HUES6 (cell line): ENCODE data around the gene PLA2G4C.

Experiments
- H3K27ac ChIP-seq: 2 replicates; pipeline ENCODE4 v1.7.0; 2013; ENCODE audit warnings: low read depth, mild to moderate bottlenecking, low read length, inconsistent platforms
- H3K27me3 ChIP-seq: 2 replicates; pipeline ENCODE4 v1.6.1; 2013; ENCODE audit warnings: low read length; ENCODE audit not compliant: control insufficient read depth, insufficient read depth
- H3K36me3 ChIP-seq: 2 replicates; pipeline ENCODE4 v1.6.1; 2013; ENCODE audit warnings: low read length; ENCODE audit not compliant: control insufficient read depth, insufficient read depth
- H3K4me1 ChIP-seq: 2 replicates; pipeline ENCODE4 v1.6.1; 2013; ENCODE audit warnings: low read length; ENCODE audit not compliant: control insufficient read depth, insufficient read depth
- H3K4me3 ChIP-seq: 2 replicates; pipeline ENCODE4 v1.5.1; 2013; ENCODE audit warnings: low read depth, low read length
- H3K9ac ChIP-seq: one replicate; pipeline ENCODE4 v1.6.1; 2013; ENCODE audit warnings: mild to moderate bottlenecking, low read length
- H3K9me3 ChIP-seq: 2 replicates; pipeline ENCODE4 v1.6.1; 2013; ENCODE audit warnings: low read depth, low read length; ENCODE audit not compliant: control insufficient read depth, insufficient read depth

PLA2G4C gene

DNA sequence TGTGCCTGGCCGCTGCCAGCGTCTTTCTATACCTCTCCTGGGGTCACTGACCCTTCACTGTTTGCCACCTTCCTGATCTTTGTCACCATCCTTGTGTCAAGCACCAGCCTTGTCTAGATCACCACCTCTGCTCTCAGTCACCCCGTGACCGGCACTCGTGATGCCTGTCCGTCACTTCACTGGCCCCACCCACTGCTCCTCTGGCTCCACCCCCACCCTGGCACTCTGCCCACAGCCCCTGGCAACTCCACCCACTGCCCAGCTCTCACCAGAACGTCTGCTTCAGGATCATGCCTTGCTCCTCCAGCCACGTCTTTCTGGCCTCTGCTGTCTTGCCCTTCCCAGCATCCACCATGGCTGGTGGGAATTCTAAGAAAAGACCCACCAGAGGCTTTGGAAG lies 24.8 kb upstream of the PLA2G4C start:
- Histone ChIP-seq H3K27ac (no peak overlapping the region), H3K4me3 (no peak overlapping the region), H3K9ac (no peak overlapping the region), H3K4me1 (no peaks in the 10 kb centered on the region), H3K9me3 (no peaks in the 10 kb centered on the region), H3K36me3 (peaks cover 83% of the 10 kb centered on the region), H3K27me3 (no peaks in the 10 kb centered on the region)

GRCh38 chr19:48133094-48133493 lies 22.5 kb upstream of the PLA2G4C start:
- Histone ChIP-seq H3K27me3 (no peaks in the 10 kb centered on the region), H3K27ac (no peak overlapping the region), H3K36me3 (peaks cover 81% of the 10 kb centered on the region), H3K4me1 (no peaks in the 10 kb centered on the region), H3K9ac (no peak overlapping the region), H3K4me3 (no peak overlapping the region), H3K9me3 (no peaks in the 10 kb centered on the region)

DNA sequence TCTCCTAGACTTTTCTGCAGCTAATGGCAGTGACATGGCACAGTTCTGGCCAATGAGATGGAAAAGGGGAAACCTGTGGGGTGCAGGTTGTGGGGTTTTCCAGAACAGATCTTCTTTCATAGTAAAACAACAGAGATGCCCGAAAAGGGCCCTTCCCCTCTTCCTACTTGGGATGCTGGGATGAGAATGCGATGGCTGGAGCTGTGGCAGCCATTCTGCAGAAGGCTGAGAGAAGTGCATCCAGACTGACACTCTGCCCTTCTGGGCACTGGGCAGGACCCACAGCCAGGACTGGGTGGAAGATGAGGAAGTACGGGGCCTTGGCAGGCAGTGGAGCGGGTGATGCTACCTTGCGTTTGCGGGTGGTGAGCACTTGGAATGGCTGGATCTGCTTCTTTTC lies 16.9 kb upstream of the PLA2G4C start:
- H3K4me3 ChIP-seq: no peak overlapping the region
- no peaks in the 10 kb centered on the region for H3K9me3 ChIP-seq
- H3K36me3 ChIP-seq: peaks cover 84% of the 10 kb centered on the region
- H3K4me1 ChIP-seq: no peaks in the 10 kb centered on the region
- no peak overlapping the region for H3K27ac ChIP-seq
- no peak overlapping the region for H3K9ac ChIP-seq
- H3K27me3 ChIP-seq: no peaks in the 10 kb centered on the region

GRCh38 chr19:48123907-48124651 lies 13.5 kb upstream of the PLA2G4C start:
- Histone ChIP-seq H3K9ac (no peak overlapping the region), H3K4me1 (no peaks in the 10 kb centered on the region), H3K36me3 (peaks cover 83% of the 10 kb centered on the region), H3K27me3 (no peaks in the 10 kb centered on the region), H3K4me3 (no peak overlapping the region), H3K9me3 (no peaks in the 10 kb centered on the region), H3K27ac (no peak overlapping the region; the same call in 1 of the 2 replicates)

DNA sequence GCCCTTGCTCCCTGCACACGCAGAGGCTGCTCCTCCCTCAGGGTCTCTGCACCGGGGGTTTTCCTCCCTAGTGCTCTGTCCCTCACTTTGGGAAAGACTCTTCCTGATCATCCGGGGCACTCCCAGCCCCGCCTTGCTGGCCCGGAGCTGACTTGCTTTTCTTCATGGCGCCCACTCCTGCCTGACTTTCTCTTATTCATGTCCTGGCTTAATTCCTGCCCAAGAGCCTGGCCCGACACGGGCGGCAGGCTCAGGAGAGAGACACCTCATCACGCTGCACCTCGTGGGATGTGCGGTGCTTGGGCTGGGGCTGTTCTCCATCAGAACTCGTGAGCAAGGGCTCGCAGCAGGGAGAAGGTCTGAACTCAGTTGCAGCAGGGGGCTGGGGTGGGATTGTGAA lies 11.8 kb upstream of the PLA2G4C start:
- no peak overlapping the region for H3K4me3 ChIP-seq
- H3K36me3 ChIP-seq: peaks cover 82% of the 10 kb centered on the region
- no peaks in the 10 kb centered on the region for H3K4me1 ChIP-seq
- H3K9me3 ChIP-seq: no peaks in the 10 kb centered on the region
- H3K9ac ChIP-seq: no peak overlapping the region
- H3K27ac ChIP-seq: no peak overlapping the region
- H3K27me3 ChIP-seq: no peaks in the 10 kb centered on the region

DNA sequence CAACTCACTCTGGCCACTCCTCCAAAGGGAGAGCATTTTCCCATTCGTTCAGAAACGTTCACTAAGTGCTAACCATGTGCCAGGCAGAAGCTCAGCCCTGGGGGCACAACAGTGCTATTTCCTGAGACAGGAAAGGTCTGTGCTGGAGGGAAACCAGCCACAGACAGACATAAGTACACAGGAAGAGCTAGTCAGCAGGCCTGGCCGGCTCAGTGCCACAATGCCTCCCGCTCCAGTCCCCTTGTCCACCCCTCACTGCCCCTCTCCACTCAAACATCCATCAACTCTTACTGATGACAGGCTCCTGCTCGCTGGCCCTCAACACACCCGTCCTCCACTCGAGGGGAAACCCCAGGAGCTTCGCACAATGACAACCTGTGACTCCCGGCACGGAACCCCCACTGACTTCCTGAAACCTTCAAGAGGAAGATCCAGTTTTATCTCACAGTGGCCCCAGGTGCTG lies 11.3 kb upstream of the PLA2G4C start:
- H3K9ac ChIP-seq: no peak overlapping the region
- no peaks in the 10 kb centered on the region for H3K9me3 ChIP-seq
- no peak overlapping the region for H3K27ac ChIP-seq
- H3K36me3 ChIP-seq: peaks cover 81% of the 10 kb centered on the region
- H3K27me3 ChIP-seq: no peaks in the 10 kb centered on the region
- H3K4me1 ChIP-seq: no peaks in the 10 kb centered on the region
- H3K4me3 ChIP-seq: no peak overlapping the region

GRCh38 chr19:48121066-48121465 lies 10.4 kb upstream of the PLA2G4C start:
- Histone ChIP-seq H3K36me3 (peaks cover 81% of the 10 kb centered on the region), H3K9me3 (no peaks in the 10 kb centered on the region), H3K4me3 (no peak overlapping the region), H3K9ac (no peak overlapping the region), H3K27ac (no peak overlapping the region), H3K27me3 (no peaks in the 10 kb centered on the region), H3K4me1 (no peaks in the 10 kb centered on the region)

- no peak overlapping the region for H3K4me3 ChIP-seq
- no peaks in the 10 kb centered on the region for H3K27me3 ChIP-seq
- peaks cover 81% of the 10 kb centered on the region for H3K36me3 ChIP-seq
- H3K4me1 ChIP-seq: no peaks in the 10 kb centered on the region
- H3K27ac ChIP-seq: no peak overlapping the region
- H3K9me3 ChIP-seq: no peaks in the 10 kb centered on the region
- H3K9ac ChIP-seq: no peak overlapping the region
These were observed 9.9 kb upstream of the PLA2G4C start for GRCh38 chr19:48120505-48120904.

GRCh38 chr19:48118131-48118517 lies 7.5 kb upstream of the PLA2G4C start:
- Histone ChIP-seq H3K9me3 (no peaks in the 10 kb centered on the region), H3K36me3 (peaks cover 70% of the 10 kb centered on the region), H3K4me3 (no peak overlapping the region), H3K4me1 (no peaks in the 10 kb centered on the region), H3K27ac (no peak overlapping the region), H3K9ac (no peak overlapping the region), H3K27me3 (no peaks in the 10 kb centered on the region)

GRCh38 chr19:48117515-48118130 lies 7.0 kb upstream of the PLA2G4C start:
- H3K9ac ChIP-seq: no peak overlapping the region
- no peak overlapping the region for H3K27ac ChIP-seq
- no peaks in the 10 kb centered on the region for H3K9me3 ChIP-seq
- H3K4me1 ChIP-seq: no peaks in the 10 kb centered on the region
- no peaks in the 10 kb centered on the region for H3K27me3 ChIP-seq
- H3K4me3 ChIP-seq: no peak overlapping the region
- peaks cover 65% of the 10 kb centered on the region for H3K36me3 ChIP-seq

GRCh38 chr19:48113190-48113917 lies 2.7 kb upstream of the PLA2G4C start:
- no peaks in the 10 kb centered on the region; the same call in 1 of the 2 replicates for H3K4me1 ChIP-seq

More at GRCh38 chr19:48113190-48113917, 2.7 kb upstream of the PLA2G4C start:
- no peaks in the 10 kb centered on the region for H3K9me3 ChIP-seq
- H3K36me3 ChIP-seq: peaks cover 30% of the 10 kb centered on the region
- no peak overlapping the region for H3K27ac ChIP-seq
- peaks cover 2% of the 10 kb centered on the region; the same call in 1 of the 2 replicates for H3K27me3 ChIP-seq
- H3K4me3 ChIP-seq: no peak overlapping the region
- H3K9ac ChIP-seq: no peak overlapping the region
